ENCODE measurements around the gene HHIPL2. TPM values are rescaled to one million over a fixed set of nuclear protein-coding genes. Genes with fewer than 3 reads are reported as not detected.
"Not testable (repeated sequence)": the region's sequence is repeated elsewhere in the genome, so short reads cannot be mapped to it uniquely, and the experiment has no call there.

HHIPL2 gene
- total RNA-seq, 1 experiment from 2014 or later: 0.30 TPM

GRCh38 chr1:222487774-222488173, 60.1 kb downstream of the HHIPL2 start:
- not testable (repeated sequence) for H3K36me3 ChIP-seq (ENCODE audit: insufficient read depth, low read length)

GRCh38 chr1:222484005-222484404, 63.9 kb downstream of the HHIPL2 start:
- H3K4me2 ChIP-seq (ENCODE audit: low read depth, low read length, poor library complexity, severe bottlenecking); H3K9ac ChIP-seq (ENCODE audit: low read length); H3K9me2 ChIP-seq (replicated peaks; ENCODE audit: insufficient read depth, low read length); H2AFZ ChIP-seq (ENCODE audit: low read length); H3K27me3 ChIP-seq (ENCODE audit: low read length); H3K9me3 ChIP-seq (ENCODE audit: low read length); DNase-seq; H3K4me3 ChIP-seq (ENCODE audit: low read length); H3K4me1 ChIP-seq (ENCODE audit: low read length); H3K36me3 ChIP-seq (ENCODE audit: insufficient read depth, low read length); H4K20me1 ChIP-seq (ENCODE audit: insufficient read depth, low read depth, low read length); H3K27ac ChIP-seq (ENCODE audit: low read length); H3K79me2 ChIP-seq (ENCODE audit: low read length): not testable (repeated sequence)

More at GRCh38 chr1:222487774-222488173, 60.1 kb downstream of the HHIPL2 start:
- not testable (repeated sequence) for H4K20me1 ChIP-seq (ENCODE audit: insufficient read depth, low read depth, low read length); H3K4me1 ChIP-seq (ENCODE audit: low read length); H3K79me2 ChIP-seq (ENCODE audit: low read length); H3K27ac ChIP-seq (ENCODE audit: low read length); H3K9me3 ChIP-seq (ENCODE audit: low read length); H3K4me2 ChIP-seq (ENCODE audit: low read depth, low read length, poor library complexity, severe bottlenecking); H3K4me3 ChIP-seq (ENCODE audit: low read length); H2AFZ ChIP-seq (ENCODE audit: low read length); H3K9ac ChIP-seq (ENCODE audit: low read length); DNase-seq; H3K27me3 ChIP-seq (ENCODE audit: low read length); H3K9me2 ChIP-seq (replicated peaks; ENCODE audit: insufficient read depth, low read length)

GRCh38 chr1:222479567-222479966, 68.3 kb downstream of the HHIPL2 start:
- H2AFZ ChIP-seq (ENCODE audit: low read length); H3K27ac ChIP-seq (ENCODE audit: low read length); H3K4me1 ChIP-seq (ENCODE audit: low read length); H3K27me3 ChIP-seq (ENCODE audit: low read length); H3K36me3 ChIP-seq (ENCODE audit: insufficient read depth, low read length); H3K4me2 ChIP-seq (ENCODE audit: low read depth, low read length, poor library complexity, severe bottlenecking); H3K9me3 ChIP-seq (ENCODE audit: low read length); DNase-seq; H3K9me2 ChIP-seq (replicated peaks; ENCODE audit: insufficient read depth, low read length); H3K79me2 ChIP-seq (ENCODE audit: low read length); H3K4me3 ChIP-seq (ENCODE audit: low read length); H4K20me1 ChIP-seq (ENCODE audit: insufficient read depth, low read depth, low read length); H3K9ac ChIP-seq (ENCODE audit: low read length): not testable (repeated sequence)

GRCh38 chr1:222476436-222476835, 71.5 kb downstream of the HHIPL2 start:
- not testable (repeated sequence) for H3K9ac ChIP-seq (ENCODE audit: low read length); DNase-seq; H3K36me3 ChIP-seq (ENCODE audit: insufficient read depth, low read length); H3K4me2 ChIP-seq (ENCODE audit: low read depth, low read length, poor library complexity, severe bottlenecking); H3K4me1 ChIP-seq (ENCODE audit: low read length); H3K79me2 ChIP-seq (ENCODE audit: low read length); H3K27ac ChIP-seq (ENCODE audit: low read length); H3K9me3 ChIP-seq (ENCODE audit: low read length); H4K20me1 ChIP-seq (ENCODE audit: insufficient read depth, low read depth, low read length); H3K27me3 ChIP-seq (ENCODE audit: low read length); H3K4me3 ChIP-seq (ENCODE audit: low read length); H2AFZ ChIP-seq (ENCODE audit: low read length); H3K9me2 ChIP-seq (replicated peaks; ENCODE audit: insufficient read depth, low read length)

GRCh38 chr1:222473717-222474116, 74.2 kb downstream of the HHIPL2 start:
- H2AFZ ChIP-seq (ENCODE audit: low read length); H3K36me3 ChIP-seq (ENCODE audit: insufficient read depth, low read length); H3K79me2 ChIP-seq (ENCODE audit: low read length); H3K9ac ChIP-seq (ENCODE audit: low read length); H3K4me3 ChIP-seq (ENCODE audit: low read length); H3K27me3 ChIP-seq (ENCODE audit: low read length); H3K4me2 ChIP-seq (ENCODE audit: low read depth, low read length, poor library complexity, severe bottlenecking); H3K27ac ChIP-seq (ENCODE audit: low read length); H3K9me2 ChIP-seq (replicated peaks; ENCODE audit: insufficient read depth, low read length); H3K4me1 ChIP-seq (ENCODE audit: low read length); H4K20me1 ChIP-seq (ENCODE audit: insufficient read depth, low read depth, low read length); DNase-seq; H3K9me3 ChIP-seq (ENCODE audit: low read length): not testable (repeated sequence)

- not testable (repeated sequence) for H2AFZ ChIP-seq (ENCODE audit: low read length); H4K20me1 ChIP-seq (ENCODE audit: insufficient read depth, low read depth, low read length); H3K4me1 ChIP-seq (ENCODE audit: low read length); H3K36me3 ChIP-seq (ENCODE audit: insufficient read depth, low read length); H3K9me3 ChIP-seq (ENCODE audit: low read length); H3K27ac ChIP-seq (ENCODE audit: low read length); H3K9me2 ChIP-seq (replicated peaks; ENCODE audit: insufficient read depth, low read length); DNase-seq; H3K27me3 ChIP-seq (ENCODE audit: low read length); H3K4me2 ChIP-seq (ENCODE audit: low read depth, low read length, poor library complexity, severe bottlenecking); H3K79me2 ChIP-seq (ENCODE audit: low read length); H3K9ac ChIP-seq (ENCODE audit: low read length); H3K4me3 ChIP-seq (ENCODE audit: low read length)
These were observed 74.9 kb downstream of the HHIPL2 start for GRCh38 chr1:222472776-222473540.

Small RNAs within 50 kb of the gene (small RNA-seq; reads per million reads assigned to genes)
- not detected for gene RNU6-791P

Other genes starting within 250 kb of the HHIPL2 start
- 17.1 and 32.5 TPM in 2 replicates for gene TAF1A, start 41.8 kb upstream of the HHIPL2 start, total RNA-seq (2014; rRNA removed; shearing (Covaris generic); ENCODE audit: low replicate concordance)
- 45.6 and 106 TPM in 2 replicates for gene MIA3, start 70.0 kb upstream of the HHIPL2 start, total RNA-seq (2014; rRNA removed; shearing (Covaris generic); ENCODE audit: low replicate concordance)
- 13.3 and 26.4 TPM in 2 replicates for gene AIDA, start 164.4 kb upstream of the HHIPL2 start, total RNA-seq (2014; rRNA removed; shearing (Covaris generic); ENCODE audit: low replicate concordance)
- gene BROX, start 164.5 kb upstream of the HHIPL2 start, total RNA-seq (2014; rRNA removed; shearing (Covaris generic); ENCODE audit: low replicate concordance): 15.3 and 26.8 TPM in 2 replicates
- not detected in 2 replicates for gene FAM177B, start 189.1 kb upstream of the HHIPL2 start, total RNA-seq (2014; rRNA removed; shearing (Covaris generic); ENCODE audit: low replicate concordance)